ENCODE results near the gene MYLK. TPM values are rescaled to one million over a fixed set of nuclear protein-coding genes. Genes with fewer than 3 reads are reported as not detected.

The MYLK gene
- total RNA-seq, 1 experiment from 2014 or later = 28.8 TPM

- no peak for DNase-seq (ENCODE audit: low read depth)
- in situ Hi-C loops (cut with HindIII; ENCODE audit: low pct_unique_long_range_greater_than_20kb, low sequenced_read_pairs) = no loop called here
Measured at GRCh38 chr3:123785602-123786001, 98.5 kb downstream of the MYLK start.

GRCh38 chr3:123783811-123784210 lies 100.3 kb downstream of the MYLK start:
- no peak for DNase-seq (ENCODE audit: low read depth)
- in situ Hi-C loops (cut with HindIII; ENCODE audit: low pct_unique_long_range_greater_than_20kb, low sequenced_read_pairs) = no loop called here

- in situ Hi-C loops (cut with HindIII; ENCODE audit: low pct_unique_long_range_greater_than_20kb, low sequenced_read_pairs) = no loop called here
- no peak for DNase-seq (ENCODE audit: low read depth)
Measured at GRCh38 chr3:123783050-123783689, 101.0 kb downstream of the MYLK start.

GRCh38 chr3:123782488-123782887 lies 101.6 kb downstream of the MYLK start:
- in situ Hi-C loops (cut with HindIII; ENCODE audit: low pct_unique_long_range_greater_than_20kb, low sequenced_read_pairs) = no loop called here
- DNase-seq (ENCODE audit: low read depth) = no peak

GRCh38 chr3:123781571-123782275 lies 102.4 kb downstream of the MYLK start:
- in situ Hi-C loops (cut with HindIII; ENCODE audit: low pct_unique_long_range_greater_than_20kb, low sequenced_read_pairs) = no loop called here
- DNase-seq (ENCODE audit: low read depth) = no peak

- in situ Hi-C loops (cut with HindIII; ENCODE audit: low pct_unique_long_range_greater_than_20kb, low sequenced_read_pairs) = no loop called here
- no peak for DNase-seq (ENCODE audit: low read depth)
Measured at GRCh38 chr3:123781138-123781537, 103.0 kb downstream of the MYLK start.

- in situ Hi-C loops (cut with HindIII; ENCODE audit: low pct_unique_long_range_greater_than_20kb, low sequenced_read_pairs) = no loop called here
- peak; percentile 16 for DNase-seq (ENCODE audit: low read depth)
Measured at GRCh38 chr3:123780656-123781055, 103.5 kb downstream of the MYLK start.

GRCh38 chr3:123779655-123780231 lies 104.4 kb downstream of the MYLK start:
- no peak for DNase-seq (ENCODE audit: low read depth)
- in situ Hi-C loops (cut with HindIII; ENCODE audit: low pct_unique_long_range_greater_than_20kb, low sequenced_read_pairs) = no loop called here

GRCh38 chr3:123778991-123779622 lies 105.0 kb downstream of the MYLK start:
- in situ Hi-C loops (cut with HindIII; ENCODE audit: low pct_unique_long_range_greater_than_20kb, low sequenced_read_pairs) = no loop called here
- DNase-seq (ENCODE audit: low read depth) = no peak

- DNase-seq (ENCODE audit: low read depth) = no peak
- in situ Hi-C loops (cut with HindIII; ENCODE audit: low pct_unique_long_range_greater_than_20kb, low sequenced_read_pairs) = no loop called here
Measured at GRCh38 chr3:123778525-123778924, 105.6 kb downstream of the MYLK start.

GRCh38 chr3:123776071-123776782 lies 107.9 kb downstream of the MYLK start:
- in situ Hi-C loops (cut with HindIII; ENCODE audit: low pct_unique_long_range_greater_than_20kb, low sequenced_read_pairs) = no loop called here
- no peak for DNase-seq (ENCODE audit: low read depth)

GRCh38 chr3:123774474-123774873 lies 109.7 kb downstream of the MYLK start:
- in situ Hi-C loops (cut with HindIII; ENCODE audit: low pct_unique_long_range_greater_than_20kb, low sequenced_read_pairs) = no loop called here
- no peak for DNase-seq (ENCODE audit: low read depth)

GRCh38 chr3:123773681-123774431 lies 110.3 kb downstream of the MYLK start:
- no peak for DNase-seq (ENCODE audit: low read depth)
- in situ Hi-C loops (cut with HindIII; ENCODE audit: low pct_unique_long_range_greater_than_20kb, low sequenced_read_pairs) = no loop called here

- in situ Hi-C loops (cut with HindIII; ENCODE audit: low pct_unique_long_range_greater_than_20kb, low sequenced_read_pairs) = no loop called here
- no peak for DNase-seq (ENCODE audit: low read depth)
Measured at GRCh38 chr3:123769356-123769743, 114.8 kb downstream of the MYLK start.

- in situ Hi-C loops (cut with HindIII; ENCODE audit: low pct_unique_long_range_greater_than_20kb, low sequenced_read_pairs) = no loop called here
- no peak for DNase-seq (ENCODE audit: low read depth)
Measured at GRCh38 chr3:123768480-123769355, 115.4 kb downstream of the MYLK start.

- no peak for DNase-seq (ENCODE audit: low read depth)
- in situ Hi-C loops (cut with HindIII; ENCODE audit: low pct_unique_long_range_greater_than_20kb, low sequenced_read_pairs) = no loop called here
Measured at GRCh38 chr3:123767564-123768292, 116.4 kb downstream of the MYLK start.

GRCh38 chr3:123767009-123767372 lies 117.1 kb downstream of the MYLK start:
- in situ Hi-C loops (cut with HindIII; ENCODE audit: low pct_unique_long_range_greater_than_20kb, low sequenced_read_pairs) = no loop called here
- DNase-seq (ENCODE audit: low read depth) = no peak

Data from Caki2 (cell line).